ENCODE results near the gene VWA5B1.

VWA5B1 gene

DNA sequence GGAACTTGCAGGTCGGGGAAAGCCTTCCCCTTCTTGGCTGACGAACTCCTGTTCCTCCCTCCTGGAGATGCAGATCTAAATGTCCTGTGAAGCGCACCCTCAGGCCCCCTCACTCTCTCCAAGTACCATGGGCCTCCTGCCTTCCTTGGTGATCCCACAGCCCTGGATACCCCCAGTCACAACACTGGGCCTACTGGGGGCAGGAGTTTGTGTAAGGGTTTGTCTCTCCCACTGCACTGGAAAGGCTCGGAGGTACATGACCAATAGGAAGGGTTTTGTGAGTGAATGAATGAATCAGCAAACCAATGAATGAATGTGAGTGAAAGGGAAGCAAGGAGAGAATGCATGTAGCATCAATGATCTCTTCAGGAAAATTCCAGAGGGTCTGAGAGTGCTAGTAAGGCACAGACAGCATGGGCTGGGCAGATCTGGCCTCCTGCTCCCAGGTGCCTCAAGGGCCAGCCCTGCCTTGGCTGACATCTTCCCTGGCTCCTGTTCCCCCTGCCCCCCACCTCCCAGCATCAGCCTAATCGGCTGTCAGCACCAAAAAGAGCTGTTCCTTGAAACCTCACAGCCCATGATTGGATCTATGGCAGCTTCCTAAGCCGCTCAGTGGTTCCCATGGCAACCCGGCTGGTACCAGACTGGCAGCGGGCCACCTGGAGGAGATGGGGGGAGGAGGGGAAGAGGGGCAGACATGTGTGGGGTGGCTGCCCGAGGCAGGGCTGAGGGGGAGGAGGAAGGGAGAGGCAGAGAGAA is 95.8 kb downstream of the VWA5B1 start:
- no peak for DNase-seq (ENCODE audit: low spot score)

DNA sequence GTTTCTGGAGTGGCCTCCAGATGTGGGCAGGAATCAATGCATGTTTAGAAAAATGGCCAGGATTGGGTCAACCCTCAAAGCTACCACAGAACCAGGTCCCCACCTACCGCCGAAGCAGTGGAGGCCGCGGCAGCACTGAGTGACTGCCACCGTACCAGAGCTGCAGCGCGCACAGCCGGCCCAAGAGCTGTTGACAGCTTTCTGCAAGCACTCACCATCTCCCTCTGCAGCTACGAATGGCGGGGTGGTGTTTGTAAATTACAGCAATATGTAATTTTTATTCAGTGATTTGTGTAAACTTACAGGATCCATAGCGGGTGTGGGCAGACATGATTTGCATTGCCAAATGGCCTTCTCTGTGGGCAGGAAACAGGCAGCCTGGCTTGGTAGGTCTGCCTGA is 98.9 kb downstream of the VWA5B1 start:
- no peak for DNase-seq (ENCODE audit: low spot score)

DNA sequence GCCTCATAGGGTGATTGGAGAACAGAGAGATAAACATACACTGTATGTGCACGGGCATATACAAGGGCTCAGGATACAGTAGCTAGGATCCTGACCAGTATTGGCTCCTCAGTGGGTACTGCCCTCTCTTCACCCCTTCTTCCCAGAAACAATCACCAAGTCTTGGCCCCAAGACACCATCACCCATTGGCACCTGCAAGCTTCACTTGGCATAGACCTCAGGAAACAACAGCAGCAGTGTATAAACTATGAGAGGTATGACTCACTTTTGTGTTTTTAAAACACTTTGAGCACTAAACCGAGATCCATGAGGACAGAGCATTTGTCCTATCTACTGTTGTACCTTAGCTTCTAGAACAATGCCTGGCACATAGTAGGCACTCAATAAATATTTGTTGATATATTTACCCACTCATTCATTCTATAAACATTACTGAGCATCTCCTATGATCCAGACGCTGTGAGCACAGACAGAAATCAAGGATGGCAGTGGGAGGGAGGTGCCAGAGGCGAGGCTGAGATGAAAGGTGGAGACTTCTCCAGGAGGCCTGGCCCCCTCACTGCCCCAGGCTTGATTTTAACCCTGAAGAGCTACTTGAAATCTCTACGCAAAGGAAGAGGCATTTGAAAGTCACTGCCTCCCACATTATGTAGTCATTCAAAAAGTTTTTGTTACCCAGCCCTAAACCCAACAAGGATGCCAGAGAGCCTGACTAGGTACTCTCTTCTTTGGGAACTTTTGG is 100.1 kb downstream of the VWA5B1 start:
- DNase-seq (ENCODE audit: low spot score): no peak

DNA sequence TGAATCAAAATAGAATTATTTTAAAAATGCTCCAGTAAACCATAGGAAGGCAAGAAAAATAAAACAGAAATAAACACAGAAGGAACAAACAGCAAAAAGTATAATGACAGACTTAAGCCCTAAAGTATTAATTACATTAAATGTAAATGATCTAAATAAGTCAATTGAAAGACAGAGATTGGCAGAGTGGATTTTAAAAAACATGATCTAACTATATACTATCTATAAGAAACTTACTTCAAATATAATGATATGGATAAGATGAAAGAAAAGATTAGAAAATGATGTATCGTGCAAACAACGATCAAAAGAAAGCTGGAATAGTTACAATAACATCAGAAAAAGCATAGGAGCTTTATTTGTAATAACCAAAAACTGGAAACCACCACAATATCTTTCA is 104.6 kb downstream of the VWA5B1 start:
- no peak for DNase-seq (ENCODE audit: low spot score)

DNA sequence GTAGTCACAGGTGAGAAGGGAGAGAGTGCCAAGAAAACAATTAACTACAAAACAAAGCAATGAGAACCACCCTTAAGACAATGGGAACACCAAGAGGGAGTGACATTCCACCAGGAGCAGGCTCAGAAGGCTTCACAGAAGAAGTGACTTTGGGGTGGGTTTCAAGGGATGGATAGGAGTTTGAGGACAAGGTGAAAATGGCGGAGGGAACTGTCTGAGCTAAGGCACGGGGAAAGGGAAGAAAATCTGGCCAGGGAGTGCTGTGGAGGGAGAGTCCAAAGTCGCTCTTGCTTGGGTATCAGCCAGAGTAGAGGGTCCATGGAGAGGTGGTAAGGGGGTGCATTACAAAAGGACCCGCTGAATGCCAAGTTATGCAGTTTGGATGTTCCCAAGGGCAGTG is 108.1 kb downstream of the VWA5B1 start:
- DNase-seq (ENCODE audit: low spot score): no peak

DNA sequence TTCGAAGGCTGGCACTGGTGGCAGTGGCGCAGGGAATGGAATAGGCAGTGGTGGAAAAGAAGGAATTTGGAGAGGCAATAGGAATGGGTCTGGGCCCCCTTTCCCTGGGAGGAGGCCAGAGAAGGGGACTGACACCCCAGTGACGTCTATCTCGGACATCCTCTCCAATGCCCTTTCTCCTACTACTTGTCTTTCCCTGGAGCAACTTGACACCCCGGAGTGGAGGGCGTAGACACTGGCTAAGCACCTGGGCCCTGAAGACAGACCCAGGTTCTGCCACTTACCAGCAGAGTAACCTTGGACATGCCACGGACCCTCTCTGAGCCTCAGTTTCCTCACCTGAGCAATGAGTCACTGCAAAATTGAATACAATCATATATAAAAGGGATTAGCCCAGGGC is 108.5 kb downstream of the VWA5B1 start:
- DNase-seq (ENCODE audit: low spot score): no peak

DNA sequence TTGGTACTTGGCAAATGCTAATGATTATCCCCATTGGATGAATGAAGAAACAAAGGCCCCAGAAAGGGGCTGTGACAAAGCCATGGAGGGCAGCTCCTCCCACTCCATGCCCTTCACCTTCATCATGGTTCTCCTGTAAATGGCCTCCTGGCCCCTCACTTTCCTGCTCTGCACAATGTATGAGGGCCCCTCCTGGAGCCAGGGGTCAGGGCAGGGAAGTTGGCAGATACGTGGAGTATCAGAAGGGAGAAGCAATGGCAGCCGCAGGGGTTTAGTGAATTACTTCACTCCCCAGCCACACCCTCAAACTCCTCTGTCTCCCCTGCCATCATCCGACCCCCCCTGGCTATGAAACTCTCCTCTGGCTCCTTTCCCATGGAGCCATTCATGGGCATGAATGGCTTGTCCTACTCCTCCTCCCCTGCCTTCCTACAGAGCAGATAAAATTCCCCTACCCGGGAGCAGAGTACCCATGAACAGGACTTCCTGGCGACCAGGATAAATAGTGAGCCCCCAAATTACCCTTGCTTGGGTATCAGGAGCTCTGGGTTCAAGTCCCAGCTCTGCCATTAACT is 109.0 kb downstream of the VWA5B1 start:
- no peak for DNase-seq (ENCODE audit: low spot score)

DNA sequence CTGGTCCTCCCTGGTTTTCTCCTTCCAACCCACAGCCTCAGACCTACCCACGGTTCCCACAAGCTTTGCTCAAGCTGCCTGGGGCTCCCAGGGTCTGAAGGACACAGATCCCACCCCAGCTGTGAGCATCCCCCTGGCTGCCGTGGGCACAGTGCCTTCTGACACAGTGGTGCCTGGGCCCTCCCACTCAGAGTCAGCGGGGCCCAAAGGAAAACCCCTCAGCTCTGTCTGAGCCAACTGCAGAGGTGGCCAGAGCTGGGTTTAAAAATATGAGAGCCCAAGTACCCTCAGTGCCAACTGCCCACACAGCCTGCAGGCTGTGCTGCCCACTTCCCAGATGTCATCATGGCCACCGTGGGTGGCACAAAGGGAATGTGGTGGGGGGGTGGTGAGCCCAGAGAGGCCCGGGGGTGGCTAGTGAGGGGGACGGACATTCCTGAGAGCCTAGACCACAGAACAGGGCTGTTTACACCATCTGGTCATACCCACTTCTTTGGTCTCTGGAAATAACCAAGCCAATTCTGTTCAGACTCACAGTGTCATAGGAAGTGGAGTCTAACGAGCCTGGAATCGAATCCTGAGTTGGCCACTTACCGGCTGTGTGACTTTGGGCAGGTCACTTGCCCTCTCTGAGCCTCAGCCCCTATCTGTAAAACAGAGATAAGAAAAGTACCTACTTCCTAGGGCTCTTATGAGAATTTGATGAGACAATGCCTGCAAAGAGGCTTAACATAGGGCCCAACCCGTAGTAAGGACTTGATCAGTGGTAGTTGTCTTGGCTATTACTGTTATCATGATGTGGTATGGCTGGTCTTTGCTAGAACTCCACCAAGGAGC is 109.9 kb downstream of the VWA5B1 start:
- no peak for DNase-seq (ENCODE audit: low spot score)

DNA sequence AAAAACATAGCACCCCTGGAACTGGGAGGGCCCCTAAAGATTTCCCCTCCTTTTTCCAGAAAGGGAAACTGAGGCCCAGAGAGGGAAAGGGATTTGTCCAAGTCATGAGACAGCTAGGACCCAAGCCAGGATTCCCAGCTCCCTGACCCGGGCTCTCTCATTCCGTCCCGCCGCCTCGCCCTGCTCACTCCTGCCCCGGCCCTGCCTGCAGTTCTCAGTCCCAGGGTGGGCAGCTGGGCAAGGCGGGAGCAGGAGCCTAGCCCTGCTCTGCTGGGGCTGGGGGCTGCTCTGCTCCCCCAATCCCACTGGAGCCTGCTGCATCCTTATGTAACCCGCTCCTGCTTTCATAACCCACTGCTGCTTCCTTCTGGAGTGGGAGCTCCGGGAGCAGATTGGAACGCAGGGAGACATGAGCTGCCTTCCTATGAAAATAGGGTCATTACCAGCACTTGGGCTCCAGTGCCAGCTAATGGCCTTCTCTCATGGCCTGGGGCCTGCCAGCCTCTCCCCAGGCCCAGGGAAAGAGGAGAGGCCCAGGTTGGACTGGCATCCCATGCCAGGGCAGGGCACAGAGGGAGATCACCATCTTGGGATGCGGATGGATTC is 110.8 kb downstream of the VWA5B1 start:
- DNase-seq (ENCODE audit: low spot score): no peak

DNA sequence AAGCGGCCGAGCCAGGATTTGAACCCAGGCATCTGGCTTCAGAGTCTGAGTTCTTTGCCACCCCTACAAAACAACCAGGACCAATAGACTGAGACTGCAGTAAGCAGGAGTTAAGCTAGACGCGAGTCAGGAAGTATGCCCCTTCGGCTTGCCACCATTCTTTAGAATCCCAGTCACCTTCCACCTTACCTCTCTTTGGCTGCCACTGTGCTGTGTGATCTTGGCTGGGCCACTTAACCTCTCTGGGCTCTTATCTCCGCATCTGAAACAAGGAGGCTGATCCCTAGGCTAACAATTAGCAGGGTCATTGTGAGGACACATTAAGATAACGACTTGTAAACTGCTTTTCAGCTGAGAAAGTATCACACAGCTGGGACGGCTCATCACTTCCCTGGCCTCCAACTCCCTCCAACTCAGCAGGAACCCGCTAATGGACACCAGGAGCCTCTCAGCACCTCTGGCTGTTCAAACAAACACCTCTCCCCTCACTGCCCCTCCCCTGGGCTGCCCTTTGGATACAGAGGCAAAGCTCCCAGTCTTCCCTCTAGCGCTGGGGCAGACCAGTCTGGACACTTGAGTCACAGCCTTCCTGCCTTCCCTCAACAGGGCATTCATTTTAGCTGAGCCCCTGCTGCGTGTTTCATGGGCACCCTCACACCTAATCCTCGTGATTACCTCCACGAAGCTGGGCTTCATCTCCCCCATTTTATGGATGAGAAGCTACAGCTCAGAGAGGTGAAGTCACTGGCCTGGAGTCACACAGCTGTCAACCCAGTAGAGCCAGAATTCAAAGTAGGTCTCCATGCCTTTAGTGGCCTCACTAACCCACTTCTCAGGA is 112.1 kb downstream of the VWA5B1 start:
- DNase-seq (ENCODE audit: low spot score): no peak

DNA sequence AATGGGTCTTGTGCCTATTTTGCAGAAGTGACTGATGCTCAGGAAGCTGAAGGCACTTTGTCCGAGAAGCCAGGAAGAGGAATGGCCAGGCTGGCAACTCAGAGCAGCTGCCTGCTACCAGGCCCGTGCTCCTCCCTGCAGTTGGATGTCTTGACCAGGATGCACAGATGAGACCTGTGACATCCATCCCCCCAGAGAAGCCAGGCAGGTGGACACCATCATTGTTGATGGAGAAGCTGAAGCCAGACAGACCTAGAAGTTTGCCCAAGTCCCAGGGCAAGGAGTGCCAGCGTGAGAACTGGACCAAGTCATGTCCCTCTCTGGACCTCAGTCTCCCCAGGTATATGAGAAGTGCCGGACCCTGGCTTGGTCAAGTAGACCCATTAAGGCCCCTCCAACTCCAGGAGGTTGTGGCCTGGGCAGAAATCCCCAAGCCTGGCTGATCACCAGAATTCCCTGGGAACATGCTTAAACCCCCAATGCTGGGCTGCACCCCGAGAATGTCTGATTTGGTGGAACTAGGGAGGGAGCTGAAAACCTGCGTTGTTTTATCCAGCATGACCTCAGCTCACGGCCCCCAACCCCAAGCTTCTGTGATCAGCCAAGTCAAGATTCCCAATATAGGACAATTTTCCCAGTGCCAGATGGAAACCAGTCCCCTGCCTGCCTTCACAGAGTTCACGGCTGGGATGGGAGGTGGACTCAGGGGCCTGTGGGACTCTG is 112.9 kb downstream of the VWA5B1 start:
- no peak for DNase-seq (ENCODE audit: low spot score)

DNA sequence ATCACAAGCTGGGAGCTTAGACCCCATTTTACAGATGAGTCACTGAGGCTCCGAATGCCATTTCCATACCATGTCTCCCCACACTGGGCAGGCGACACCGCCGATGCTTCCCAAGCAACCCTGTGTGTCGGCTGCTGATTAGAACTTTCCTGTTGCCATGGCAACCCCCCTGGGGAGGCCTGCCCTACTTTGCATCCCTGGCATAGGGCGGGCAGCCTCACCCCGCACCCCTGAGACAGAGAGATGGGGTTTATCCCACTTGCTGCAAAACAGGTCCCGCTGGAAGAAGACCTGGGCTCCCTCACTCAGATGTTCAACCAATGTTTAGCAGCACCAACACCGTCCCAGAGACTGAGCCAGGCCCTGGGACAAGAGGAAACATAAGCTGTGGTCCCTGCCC is 113.8 kb downstream of the VWA5B1 start:
- DNase-seq (ENCODE audit: low spot score): no peak
